ENCODE measurements around the gene HPS1.

The HPS1 gene

GRCh38 chr10:98431016-98431415, 15.7 kb downstream of the HPS1 start:
- DNase-seq: no peak

GRCh38 chr10:98430427-98430826, 16.3 kb downstream of the HPS1 start:
- no peak for DNase-seq

- no peak for DNase-seq
Observed at GRCh38 chr10:98429320-98430072, 17.2 kb downstream of the HPS1 start.

- no peak for DNase-seq
Observed at GRCh38 chr10:98427011-98427515, 19.7 kb downstream of the HPS1 start.

GRCh38 chr10:98425511-98426352, 21.0 kb downstream of the HPS1 start:
- DNase-seq: no peak

GRCh38 chr10:98424295-98425254, 22.2 kb downstream of the HPS1 start:
- no peak for DNase-seq

GRCh38 chr10:98423691-98424120, 23.0 kb downstream of the HPS1 start:
- no peak for DNase-seq

GRCh38 chr10:98422182-98422581, 24.6 kb downstream of the HPS1 start:
- no peak for DNase-seq

- no peak for DNase-seq
Observed at GRCh38 chr10:98420786-98421185, 25.9 kb downstream of the HPS1 start.

GRCh38 chr10:98419469-98420261, 27.1 kb downstream of the HPS1 start:
- DNase-seq: no peak

- no peak for DNase-seq
Observed at GRCh38 chr10:98418665-98419468, 27.9 kb downstream of the HPS1 start.

- DNase-seq: no peak
Observed at GRCh38 chr10:98417973-98418664, 28.6 kb downstream of the HPS1 start.

- no peak for DNase-seq
Observed at GRCh38 chr10:98417481-98417959, 29.2 kb downstream of the HPS1 start.

GRCh38 chr10:98416606-98417388, 29.9 kb downstream of the HPS1 start:
- DNase-seq: no peak

- DNase-seq: no peak
Observed at GRCh38 chr10:98415731-98416119, 31.0 kb downstream of the HPS1 start.

- DNase-seq: no peak
Observed at GRCh38 chr10:98414932-98415730, 31.6 kb downstream of the HPS1 start, which contains the start of gene PYROXD2. Gene PYROXD2, minus strand, starts transcription at chr10:98415182. Its CDS starts 47 bp downstream, at chr10:98415135.

- no peak for DNase-seq
Observed at GRCh38 chr10:98414578-98414931, 32.2 kb downstream of the HPS1 start.

GRCh38 chr10:98411768-98412167, 35.0 kb downstream of the HPS1 start:
- no peak for DNase-seq

Data from cortex of kidney (tissue), 1 donor.